H9 (cell line): Measurements from ENCODE around the gene TMEM198. TPM values are rescaled to one million over a fixed set of nuclear protein-coding genes. Genes with fewer than 3 reads are reported as not detected.

Experiments used
- DNase-seq: peaks from one replicate; pipeline ENCODE4 v3.0.0-alpha.2; 2017
- H2AFZ ChIP-seq: one replicate; pipeline ENCODE4 v1.6.1; 2013; ENCODE audit warnings: mild to moderate bottlenecking, low read length, control low read depth, moderate library complexity
- H2AK5ac ChIP-seq: 2 replicates; pipeline ENCODE4 v1.6.1; 2013; ENCODE audit warnings: low read length, control low read depth, mixed read lengths; ENCODE audit not compliant: insufficient read length
- H2BK120ac ChIP-seq: one replicate; pipeline ENCODE4 v1.6.1; 2013; ENCODE audit warnings: low read depth, mild to moderate bottlenecking, low read length, control low read depth, inconsistent platforms; ENCODE audit not compliant: poor library complexity, severe bottlenecking
- H2BK12ac ChIP-seq: 2 replicates; pipeline ENCODE4 v1.6.1; 2013; ENCODE audit warnings: low read length, control low read depth, mixed read lengths, low read depth; ENCODE audit not compliant: insufficient read length
- H2BK15ac ChIP-seq: 2 replicates; pipeline ENCODE4 v1.6.1; 2013; ENCODE audit warnings: low read depth, low read length, control low read depth
- H2BK20ac ChIP-seq: one replicate; pipeline ENCODE4 v1.6.1; 2013; ENCODE audit warnings: low read depth, mild to moderate bottlenecking, low read length, control low read depth, inconsistent platforms; ENCODE audit not compliant: poor library complexity, severe bottlenecking
- H2BK5ac ChIP-seq: 2 replicates; pipeline ENCODE4 v1.6.1; 2013; ENCODE audit warnings: low read length, control low read depth, mixed read lengths; ENCODE audit not compliant: insufficient read length
- H3K14ac ChIP-seq: 2 replicates; pipeline ENCODE4 v1.6.1; 2013; ENCODE audit warnings: low read length, control low read depth; ENCODE audit not compliant: insufficient read depth
- H3K18ac ChIP-seq: 2 replicates; pipeline ENCODE4 v1.6.1; 2013; ENCODE audit warnings: low read depth, mild to moderate bottlenecking, mixed read lengths, low read length, control low read depth; ENCODE audit not compliant: insufficient read length
- H3K23ac ChIP-seq: 2 replicates; pipeline ENCODE4 v1.6.1; 2013; ENCODE audit warnings: low read length, control low read depth, mixed read lengths, low read depth; ENCODE audit not compliant: insufficient read length
- H3K23me2 ChIP-seq: 2 replicates; pipeline ENCODE4 v1.6.1; 2013; ENCODE audit warnings: low read depth, mild to moderate bottlenecking, mixed read lengths, low read length, control low read depth; ENCODE audit not compliant: insufficient read length, poor library complexity, severe bottlenecking
- H3K27ac ChIP-seq: 2 replicates; pipeline ENCODE4 v1.5.1; 2013; ENCODE audit warnings: low read length, control low read depth, mixed read lengths, low read depth; ENCODE audit not compliant: insufficient read length
- H3K27me3 ChIP-seq: 2 replicates; pipeline ENCODE4 v1.6.1; 2013; ENCODE audit warnings: low read length, control low read depth, inconsistent platforms; ENCODE audit not compliant: insufficient read depth
- H3K4ac ChIP-seq: 2 replicates; pipeline ENCODE4 v1.6.1; 2013; ENCODE audit warnings: low read depth, mild to moderate bottlenecking, control low read depth, inconsistent platforms, low read length, moderate library complexity
- H3K4me1 ChIP-seq: 2 replicates; pipeline ENCODE4 v1.6.1; 2013; ENCODE audit warnings: low read length, control low read depth, inconsistent platforms; ENCODE audit not compliant: insufficient read depth
- H3K4me2 ChIP-seq: 2 replicates; pipeline ENCODE4 v1.6.1; 2013; ENCODE audit warnings: low read length, control low read depth, mixed read lengths; ENCODE audit not compliant: insufficient read length, insufficient read depth
- H3K56ac ChIP-seq: 2 replicates; pipeline ENCODE4 v1.6.1; 2013; ENCODE audit warnings: low read depth, mild to moderate bottlenecking, mixed read lengths, low read length, control low read depth; ENCODE audit not compliant: insufficient read length
- H3K79me1 ChIP-seq: 2 replicates; pipeline ENCODE4 v1.6.1; 2013; ENCODE audit warnings: low read depth, mild to moderate bottlenecking, moderate library complexity, low read length, control low read depth, inconsistent platforms; ENCODE audit not compliant: insufficient read depth, poor library complexity, severe bottlenecking
- H3K79me2 ChIP-seq: 2 replicates; pipeline ENCODE4 v1.6.1; 2013; ENCODE audit warnings: low read length, control low read depth, inconsistent platforms; ENCODE audit not compliant: insufficient read depth
- H3K9ac ChIP-seq: 2 replicates; pipeline ENCODE4 v1.6.1; 2013; ENCODE audit warnings: low read length, control low read depth, mixed read lengths; ENCODE audit not compliant: insufficient read length; ENCODE audit errors: extremely low read depth
- H3K9me3 ChIP-seq: one replicate; pipeline ENCODE4 v1.6.1; 2013; ENCODE audit warnings: low read depth, low read length, inconsistent platforms; ENCODE audit not compliant: control insufficient read depth
- H3T11ph ChIP-seq: one replicate; pipeline ENCODE4 v1.6.1; 2013; ENCODE audit warnings: mild to moderate bottlenecking, low read length, control low read depth, inconsistent platforms
- H4K20me1 ChIP-seq: one replicate; pipeline ENCODE4 v1.6.1; 2013; ENCODE audit not compliant: control insufficient read depth, insufficient read length, insufficient read depth
- H4K5ac ChIP-seq: 2 replicates; pipeline ENCODE4 v1.6.1; 2013; ENCODE audit warnings: low read depth, mild to moderate bottlenecking, mixed read lengths, low read length, control low read depth; ENCODE audit not compliant: insufficient read length
- H4K8ac ChIP-seq: replicated peaks from 2 replicates; pipeline ENCODE4 v1.6.1; 2013; ENCODE audit warnings: low read length, control low read depth, mixed read lengths, low read depth; ENCODE audit not compliant: insufficient read length
- H4K91ac ChIP-seq: 2 replicates; pipeline ENCODE4 v1.6.1; 2013; ENCODE audit warnings: low read depth, mild to moderate bottlenecking, moderate library complexity, mixed read lengths, low read length, control low read depth; ENCODE audit not compliant: insufficient read length
- H3K27ac Mint-ChIP-seq, 3 experiments: 2 replicates in 2 of 3; 3 replicates in 1 of 3; pipeline ENCODE4 v1.8.0; 2020 to 2021; ENCODE audit warnings: mixed read lengths in 3 of 3, mild to moderate bottlenecking in 1 of 3, moderate library complexity in 1 of 3
- H3K27me3 Mint-ChIP-seq: 2 replicates; pipeline ENCODE4 v1.8.0; 2021; ENCODE audit warnings: low read depth, mild to moderate bottlenecking, moderate library complexity, mixed read lengths
- H3K36me3 Mint-ChIP-seq, 3 experiments: 2 replicates in 2 of 3; 3 replicates in 1 of 3; pipeline ENCODE4 v1.8.0; 2020 to 2021; ENCODE audit warnings: low read depth in 3 of 3, mixed read lengths in 3 of 3; ENCODE audit not compliant: insufficient read depth in 1 of 3
- H3K4me1 Mint-ChIP-seq, 2 experiments: 2 replicates each; pipeline ENCODE4 v1.8.0; 2020; ENCODE audit warnings: mixed read lengths in 2 of 2
- H3K4me3 Mint-ChIP-seq, 2 experiments: 2 replicates in 1 of 2; 3 replicates in 1 of 2; pipeline ENCODE4 v1.8.0; 2020 to 2021; ENCODE audit warnings: mild to moderate bottlenecking in 2 of 2, mixed read lengths in 2 of 2, moderate library complexity in 1 of 2
- H3K9me3 Mint-ChIP-seq, 2 experiments: 2 replicates in 1 of 2; 3 replicates in 1 of 2; pipeline ENCODE4 v1.8.0; 2020; ENCODE audit warnings: mild to moderate bottlenecking in 2 of 2, mixed read lengths in 2 of 2, moderate library complexity in 1 of 2
- WGBS: extraction: QIAGEN DNeasy Blood & Tissue Kit; methylation state at CpG from one replicate; pipeline ENCODE4 v1.1.7; 2013; ENCODE audit warnings: missing lambda C conversion rate, low lambda C conversion rate, mixed read lengths; ENCODE audit not compliant: insufficient read length; ENCODE audit errors: extremely low coverage; 5-methylcytosine and 5-hydroxymethylcytosine counted together
- total RNA-seq: library from RNA; stranded (reverse); gene quantifications from 2 replicates; pipeline ENCODE4 v1.2.1, GENCODE V29; 2021
- TF ChIP-seq, protein P1 (sequence below): fragments of 200-600 bp; sonication (generic); conservative IDR thresholded peaks from 3 replicates; pipeline ENCODE4 v1.8.0; 2021; ENCODE audit warnings: antibody characterized with exemption, mild to moderate bottlenecking

The TMEM198 gene
- total RNA-seq, 1 experiment from 2014 or later, result 7.7 TPM

DNA sequence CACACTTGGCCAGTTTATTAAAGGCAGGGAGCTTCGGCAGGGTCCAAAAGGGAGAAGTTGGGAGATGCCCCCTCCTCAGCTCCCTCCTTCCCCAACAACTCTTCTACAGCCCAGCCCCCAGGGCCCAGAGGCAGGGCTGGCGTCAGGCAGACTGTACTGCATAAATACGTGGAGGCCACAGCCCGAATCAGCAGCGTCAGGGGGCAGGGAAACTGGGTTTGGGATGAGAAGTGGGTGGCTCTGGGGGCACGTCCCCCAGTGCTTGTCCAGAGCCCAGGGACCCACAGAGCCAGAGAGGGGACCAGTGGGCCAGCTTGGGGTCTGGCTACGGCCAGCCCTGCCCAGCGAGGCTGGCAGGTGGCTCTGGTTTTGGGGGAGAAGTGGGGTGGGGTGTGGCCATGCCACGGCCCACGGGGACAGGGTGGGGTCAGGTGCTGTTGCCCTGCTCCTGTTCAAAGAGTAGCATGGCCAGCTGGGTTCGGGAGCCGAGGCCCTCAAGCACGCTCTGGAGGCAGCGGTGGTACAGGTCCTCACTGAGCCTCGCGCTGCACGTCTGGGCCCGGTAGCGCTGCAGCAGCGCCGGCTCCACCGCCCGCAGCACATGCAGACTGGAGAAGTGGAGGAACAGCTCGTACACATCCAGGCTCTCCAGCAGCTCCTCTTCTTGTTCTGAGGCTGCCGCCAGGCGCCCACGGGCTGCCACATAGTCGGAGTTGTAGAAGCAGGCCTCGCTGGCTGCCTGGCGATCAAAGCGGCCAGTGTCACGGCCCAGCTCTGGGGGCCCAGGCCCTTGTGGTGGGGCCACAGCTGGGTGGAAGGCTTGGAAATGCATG, 4.7 kb upstream of the TMEM198 start:
- TF ChIP-seq, protein P1, sequence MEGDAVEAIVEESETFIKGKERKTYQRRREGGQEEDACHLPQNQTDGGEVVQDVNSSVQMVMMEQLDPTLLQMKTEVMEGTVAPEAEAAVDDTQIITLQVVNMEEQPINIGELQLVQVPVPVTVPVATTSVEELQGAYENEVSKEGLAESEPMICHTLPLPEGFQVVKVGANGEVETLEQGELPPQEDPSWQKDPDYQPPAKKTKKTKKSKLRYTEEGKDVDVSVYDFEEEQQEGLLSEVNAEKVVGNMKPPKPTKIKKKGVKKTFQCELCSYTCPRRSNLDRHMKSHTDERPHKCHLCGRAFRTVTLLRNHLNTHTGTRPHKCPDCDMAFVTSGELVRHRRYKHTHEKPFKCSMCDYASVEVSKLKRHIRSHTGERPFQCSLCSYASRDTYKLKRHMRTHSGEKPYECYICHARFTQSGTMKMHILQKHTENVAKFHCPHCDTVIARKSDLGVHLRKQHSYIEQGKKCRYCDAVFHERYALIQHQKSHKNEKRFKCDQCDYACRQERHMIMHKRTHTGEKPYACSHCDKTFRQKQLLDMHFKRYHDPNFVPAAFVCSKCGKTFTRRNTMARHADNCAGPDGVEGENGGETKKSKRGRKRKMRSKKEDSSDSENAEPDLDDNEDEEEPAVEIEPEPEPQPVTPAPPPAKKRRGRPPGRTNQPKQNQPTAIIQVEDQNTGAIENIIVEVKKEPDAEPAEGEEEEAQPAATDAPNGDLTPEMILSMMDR, result no peak
- Histone ChIP-seq H3K9me3 (no peaks in the 10 kb centered on the region), H3K23ac (no peak overlapping the region), H3K79me2 (no peaks in the 10 kb centered on the region), H2BK15ac (no peak overlapping the region), H4K91ac (no peak overlapping the region), H3K18ac (no peak overlapping the region), H3K4ac (no peak overlapping the region), H3K56ac (no peak overlapping the region), H3K4me1 (peaks cover 8% of the 10 kb centered on the region; the same call in 1 of the 2 replicates), H3K4me2 (no peak overlapping the region), H2BK120ac (no peak overlapping the region), H2BK5ac (no peak overlapping the region), H3K14ac (no peak overlapping the region), H2AK5ac (no peak overlapping the region), H4K5ac (no peak overlapping the region), H3T11ph (no peak overlapping the region), H2BK20ac (no peak overlapping the region), H3K27me3 (no peaks in the 10 kb centered on the region), H3K27ac (no peak overlapping the region), H3K9ac (no peak overlapping the region), H4K8ac (no peak overlapping the region), H2BK12ac (no peak overlapping the region), H2AFZ (no peak overlapping the region), H4K20me1 (no peaks in the 10 kb centered on the region), H3K79me1 (no peaks in the 10 kb centered on the region), H3K23me2 (peaks cover 12% of the 10 kb centered on the region)
- Mint-ChIP-seq H3K4me3 (no peak overlapping the region; a peak in 1 of 5 replicates), H3K36me3 (peaks cover 14 to 28% (median 21%) of the 10 kb centered on the region in 3 experiments), H3K4me1 (peaks cover 33 to 37% of the 10 kb centered on the region in 2 experiments), H3K9me3 (peaks cover 0 to 1% of the 10 kb centered on the region in 2 experiments; a peak in 3 of 5 replicates), H3K27ac (peak overlapping the region in 1 of 3 experiments; percentile 92; a peak in 2 of 7 replicates), H3K27me3 (peaks cover 4% of the 10 kb centered on the region)
- no peak for DNase-seq
- WGBS, result no CpG with 5 or more reads among the region's 32 CpGs
